DOHH2 (cell line): ENCODE results near the gene PLCG2.
"Not testable (repeated sequence)": the region's sequence is repeated elsewhere in the genome, so short reads cannot be mapped to it uniquely, and the experiment has no call there.

Experiments used
- H3F3A ChIP-seq: fragments of 200-600 bp; sonication (generic), shearing (Covaris generic); 2 replicates; pipeline ENCODE4 v1.6.0; 2016; ENCODE audit warnings: antibody characterized with exemption, mild to moderate bottlenecking; ENCODE audit not compliant: control insufficient read depth, insufficient read depth
- H3K27ac ChIP-seq: fragments of 200-600 bp; sonication (generic); 2 replicates; pipeline ENCODE4 v1.5.1; 2014; ENCODE audit warnings: low read depth, mild to moderate bottlenecking, low read length, moderate library complexity
- H3K27me3 ChIP-seq: fragments of 200-600 bp; sonication (generic); 2 replicates; pipeline ENCODE4 v1.6.1; 2014; ENCODE audit warnings: mild to moderate bottlenecking, low read length, mixed read lengths; ENCODE audit not compliant: control insufficient read depth
- H3K36me3 ChIP-seq: fragments of 200-600 bp; sonication (generic); 2 replicates; pipeline ENCODE4 v1.6.1; 2014; ENCODE audit warnings: mild to moderate bottlenecking, low read length, moderate library complexity, mixed read lengths; ENCODE audit not compliant: control insufficient read depth
- H3K4me1 ChIP-seq: fragments of 200-600 bp; sonication (generic); 2 replicates; pipeline ENCODE4 v1.6.1; 2014; ENCODE audit warnings: mild to moderate bottlenecking, low read length, mixed read lengths; ENCODE audit not compliant: control insufficient read depth
- H3K4me2 ChIP-seq: fragments of 200-600 bp; sonication (generic); 2 replicates; pipeline ENCODE4 v1.6.0; 2014; ENCODE audit warnings: mild to moderate bottlenecking, low read length, moderate library complexity
- H3K4me3 ChIP-seq: fragments of 200-600 bp; sonication (generic); 2 replicates; pipeline ENCODE4 v1.5.1; 2014; ENCODE audit warnings: mild to moderate bottlenecking, low read length, mixed read lengths
- H3K79me2 ChIP-seq: fragments of 200-600 bp; sonication (generic); 2 replicates; pipeline ENCODE4 v1.6.1; 2014; ENCODE audit warnings: mild to moderate bottlenecking, low read length, mixed read lengths; ENCODE audit not compliant: control insufficient read depth
- H3K9me2 ChIP-seq: fragments of 200-600 bp; sonication (generic); replicated peaks from 2 replicates; pipeline ENCODE4 v1.6.1; 2014; ENCODE audit warnings: mild to moderate bottlenecking, low read length, mixed read lengths; ENCODE audit not compliant: control insufficient read depth
- H3K9me3 ChIP-seq: fragments of 200-600 bp; sonication (generic); 2 replicates; pipeline ENCODE4 v1.6.1; 2014; ENCODE audit warnings: antibody characterized with exemption, low read length, mixed read lengths; ENCODE audit not compliant: control insufficient read depth, insufficient read depth
- H4K20me1 ChIP-seq: fragments of 200-600 bp; sonication (generic); 2 replicates; pipeline ENCODE4 v1.6.0; 2014; ENCODE audit warnings: low read depth, mild to moderate bottlenecking, antibody characterized with exemption, low read length, moderate library complexity; ENCODE audit not compliant: control insufficient read depth, insufficient read depth
- CTCF ChIP-seq: fragments of 200-600 bp; sonication (generic); IDR thresholded peaks from one replicate; pipeline ENCODE4 v1.5.1; 2014; ENCODE audit warnings: antibody characterized with exemption, mild to moderate bottlenecking, low read depth, low read length; ENCODE audit not compliant: poor library complexity, severe bottlenecking
- EZH2phosphoT487 ChIP-seq: fragments of 200-600 bp; sonication (generic); IDR thresholded peaks from 2 replicates; pipeline ENCODE4 v1.6.1; 2017; ENCODE audit warnings: borderline replicate concordance, mild to moderate bottlenecking, antibody characterized with exemption, low read length, moderate library complexity, mixed read lengths

The PLCG2 gene

GRCh38 chr16:81758376-81758775 lies 20.7 kb upstream of the PLCG2 start:
- Histone ChIP-seq H3K4me1 (peaks cover 6% of the 10 kb centered on the region), H3K27me3 (no peaks in the 10 kb centered on the region), H4K20me1 (no peaks in the 10 kb centered on the region), H3K36me3 (peaks cover 43% of the 10 kb centered on the region), H3K4me2 (no peak overlapping the region), H3K4me3 (no peak overlapping the region), H3K27ac (no peak overlapping the region), H3K79me2 (peaks cover 10% of the 10 kb centered on the region), H3K9me3 (no peaks in the 10 kb centered on the region), H3F3A (no peaks in the 10 kb centered on the region), H3K9me2 (no peaks in the 10 kb centered on the region)
- TF ChIP-seq CTCF (no peak), EZH2phosphoT487 (no peak)

DNA sequence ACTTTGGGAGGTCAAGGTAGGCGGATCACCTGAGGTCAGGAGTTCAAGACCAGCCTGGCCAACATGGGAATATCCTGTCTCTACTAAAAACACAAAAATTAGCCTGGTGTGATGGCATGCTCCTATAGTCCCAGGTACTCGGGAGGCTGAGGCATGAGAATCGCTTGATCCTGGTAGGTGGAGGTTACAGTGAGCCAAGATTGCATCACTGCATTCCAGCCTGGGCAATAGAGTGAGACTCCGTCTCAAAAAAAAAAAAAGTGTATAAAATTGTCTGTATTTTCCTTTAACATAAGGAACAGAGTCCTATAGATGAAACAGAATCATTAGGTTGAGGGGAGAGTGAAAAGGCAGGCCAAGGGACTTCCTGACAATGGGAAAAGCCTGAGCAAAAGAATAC lies 16.8 kb upstream of the PLCG2 start:
- not testable (repeated sequence) for H3K9me2 ChIP-seq

GRCh38 chr16:81765111-81765919 lies 13.8 kb upstream of the PLCG2 start:
- Histone ChIP-seq H3K36me3 (peaks cover 14% of the 10 kb centered on the region), H3K79me2 (no peaks in the 10 kb centered on the region), H3K9me2 (no peaks in the 10 kb centered on the region), H3F3A (0 out of 2 replicates have a peak, but pooled peaks cover 3% of the 10 kb centered on the region), H3K27me3 (no peaks in the 10 kb centered on the region), H3K4me2 (no peak overlapping the region), H3K4me1 (peaks cover 12% of the 10 kb centered on the region), H3K4me3 (no peak overlapping the region), H4K20me1 (no peaks in the 10 kb centered on the region), H3K27ac (no peak overlapping the region), H3K9me3 (no peaks in the 10 kb centered on the region)
- no peak for TF ChIP-seq EZH2phosphoT487
- TF ChIP-seq CTCF = no peak

More for the DNA sequence above, 16.8 kb upstream of the PLCG2 start:
- not testable (repeated sequence) for H3K4me3 ChIP-seq, H4K20me1 ChIP-seq, H3K27ac ChIP-seq, H3K4me2 ChIP-seq, H3F3A ChIP-seq, H3K27me3 ChIP-seq, H3K79me2 ChIP-seq, H3K9me3 ChIP-seq, H3K4me1 ChIP-seq
- peaks cover 24% of the 10 kb centered on the region for H3K36me3 ChIP-seq

GRCh38 chr16:81765969-81766368 lies 13.1 kb upstream of the PLCG2 start:
- no peak overlapping the region for H3K27ac ChIP-seq
- H4K20me1 ChIP-seq = no peaks in the 10 kb centered on the region
- H3K9me2 ChIP-seq = no peaks in the 10 kb centered on the region
- no peaks in the 10 kb centered on the region for H3K79me2 ChIP-seq
- no peak overlapping the region for H3K4me2 ChIP-seq
- no peak overlapping the region for H3K4me3 ChIP-seq
- H3K4me1 ChIP-seq = peaks cover 17% of the 10 kb centered on the region
- H3K36me3 ChIP-seq = peaks cover 12% of the 10 kb centered on the region
- TF ChIP-seq EZH2phosphoT487 = no peak
- TF ChIP-seq CTCF = no peak
- no peaks in the 10 kb centered on the region for H3K9me3 ChIP-seq
- 0 out of 2 replicates have a peak, but pooled peaks cover 5% of the 10 kb centered on the region for H3F3A ChIP-seq
- no peaks in the 10 kb centered on the region for H3K27me3 ChIP-seq
